ENCODE data around the gene ATG13.

DNA sequence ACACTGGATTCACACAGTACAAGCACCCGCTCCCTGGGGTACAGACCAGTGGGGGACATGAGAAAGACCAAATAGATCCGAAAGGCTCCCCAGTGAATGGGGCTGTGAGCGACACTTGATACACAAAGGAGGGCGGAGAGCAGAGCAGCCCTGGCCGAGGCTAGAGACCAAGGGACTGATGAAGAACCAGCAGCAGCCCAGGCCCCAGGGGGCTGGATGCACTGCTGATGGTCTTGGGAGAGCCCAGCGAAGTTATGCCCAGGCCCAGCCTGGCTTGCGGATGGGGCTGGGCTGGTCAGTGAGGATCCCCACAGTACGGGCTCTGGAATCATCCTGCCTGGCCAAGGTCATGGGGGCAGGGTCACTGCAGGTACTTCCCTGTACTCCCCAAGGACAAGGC lies 59.8 kb downstream of the ATG13 start:
- TF ChIP-seq POLR2A (IDR thresholded peaks at IDR 0.05) = no peak
- TF ChIP-seq, protein P1, sequence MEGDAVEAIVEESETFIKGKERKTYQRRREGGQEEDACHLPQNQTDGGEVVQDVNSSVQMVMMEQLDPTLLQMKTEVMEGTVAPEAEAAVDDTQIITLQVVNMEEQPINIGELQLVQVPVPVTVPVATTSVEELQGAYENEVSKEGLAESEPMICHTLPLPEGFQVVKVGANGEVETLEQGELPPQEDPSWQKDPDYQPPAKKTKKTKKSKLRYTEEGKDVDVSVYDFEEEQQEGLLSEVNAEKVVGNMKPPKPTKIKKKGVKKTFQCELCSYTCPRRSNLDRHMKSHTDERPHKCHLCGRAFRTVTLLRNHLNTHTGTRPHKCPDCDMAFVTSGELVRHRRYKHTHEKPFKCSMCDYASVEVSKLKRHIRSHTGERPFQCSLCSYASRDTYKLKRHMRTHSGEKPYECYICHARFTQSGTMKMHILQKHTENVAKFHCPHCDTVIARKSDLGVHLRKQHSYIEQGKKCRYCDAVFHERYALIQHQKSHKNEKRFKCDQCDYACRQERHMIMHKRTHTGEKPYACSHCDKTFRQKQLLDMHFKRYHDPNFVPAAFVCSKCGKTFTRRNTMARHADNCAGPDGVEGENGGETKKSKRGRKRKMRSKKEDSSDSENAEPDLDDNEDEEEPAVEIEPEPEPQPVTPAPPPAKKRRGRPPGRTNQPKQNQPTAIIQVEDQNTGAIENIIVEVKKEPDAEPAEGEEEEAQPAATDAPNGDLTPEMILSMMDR (IDR thresholded peaks at IDR 0.05) = no peak
- TF ChIP-seq EP300 (IDR thresholded peaks at IDR 0.05) = no peak

All from ovary (tissue), 3 donors.